Testis (tissue), 2 donors: ENCODE data around the gene LAMP5.

Source experiments
- CTCF ChIP-seq, 3 experiments: fragments of 450-650 bp in 2 of 3; fragments of 200-600 bp in 1 of 3; sonication (generic) in 1 of 3; IDR thresholded peaks; one replicate each; pipeline ENCODE4 v1.5.1; 2016 to 2019; ENCODE audit warnings: antibody characterized with exemption in 3 of 3, mild to moderate bottlenecking in 2 of 3, moderate library complexity in 1 of 3
- POLR2A ChIP-seq: fragments of 450-650 bp; IDR thresholded peaks from one replicate; pipeline ENCODE4 v1.6.1; 2017; ENCODE audit warnings: antibody characterized with exemption, mild to moderate bottlenecking, moderate library complexity

- TF ChIP-seq CTCF (IDR thresholded peaks at IDR 0.05) (no peak), POLR2A (no peak)
Observed at GRCh38 chr20:9531581-9531980, 17.2 kb downstream of the LAMP5 start.
